ENCODE measurements around the gene PBX3.

DNA sequence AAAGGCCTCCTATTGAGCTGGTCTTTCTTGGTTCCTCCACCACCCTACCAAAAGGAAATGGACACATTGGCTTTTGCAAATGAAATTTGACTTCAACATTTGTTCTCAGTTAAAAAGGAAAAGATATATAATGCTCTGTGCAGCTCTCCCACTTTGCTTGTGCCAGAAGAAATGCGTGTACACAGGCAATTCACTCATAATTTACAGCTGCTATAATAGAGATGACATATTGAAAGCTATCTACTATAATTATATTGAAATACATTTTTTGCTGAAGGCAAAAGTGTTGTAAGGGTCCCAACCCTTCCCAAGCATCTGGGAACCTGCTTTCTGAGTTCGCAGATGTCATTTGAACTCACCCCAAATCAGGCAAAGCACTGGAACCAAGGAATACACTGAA, 173.2 kb downstream of the PBX3 start:
- TF ChIP-seq EZH2 (IDR thresholded peaks at IDR 0.05; ENCODE audit: insufficient read depth, poor library complexity, severe bottlenecking) (no peak), EZH2phosphoT487 (IDR thresholded peaks at IDR 0.05; ENCODE audit: insufficient read depth, low read depth) (no peak)
